K562 (cell line): ENCODE measurements around the gene EHMT2. TPM values are rescaled to one million over a fixed set of nuclear protein-coding genes. Genes with fewer than 3 reads are reported as not detected.
A peak's percentile ranks its signal among the peaks of the same experiment; 100 is the strongest.

ENCODE experiments used
- ARID1B ChIP-seq: fragments of 450-650 bp; IDR thresholded peaks from 2 replicates; pipeline ENCODE4 v1.6.1; 2016; ENCODE audit warnings: antibody characterized with exemption, mild to moderate bottlenecking, inconsistent platforms
- HDAC2 ChIP-seq: fragments of 450-650 bp; IDR thresholded peaks from 2 replicates; pipeline ENCODE4 v1.6.1; 2016; ENCODE audit warnings: mild to moderate bottlenecking
- ZNF12 ChIP-seq: sonication (generic); formaldehyde crosslinking; IDR thresholded peaks from 2 replicates; pipeline ENCODE4 v1.4.0; 2020; ENCODE audit warnings: mild to moderate bottlenecking, missing genetic modification reagents
- ZNF274 ChIP-seq: IDR thresholded peaks from 2 replicates; pipeline ENCODE4 v1.6.1; 2011; ENCODE audit warnings: low read depth, mild to moderate bottlenecking, low read length, moderate library complexity, borderline replicate concordance
- polyA plus RNA-seq, 8 experiments: library from polyadenylated mRNA; depleted of rRNA in 4 of 8; stranded (reverse) in 5 of 8; unstranded in 3 of 8; fragments of >200 nt; fragmentation: Nextera tagmentation in 2 of 8; fragmentation: Illumina TruSeq in 1 of 8; extraction: Ambion mirVana in 2 of 8; extraction: Trizol in 1 of 8; gene quantifications; 2 replicates each; pipeline versions ENCODE4 v1.2.1 to v1.2.3, GENCODE V29; 2011 to 2014; ENCODE audit warnings: inconsistent platforms in 1 of 8, missing spikeins in 1 of 8
- total RNA-seq, 7 experiments: library from RNA; depleted of rRNA in 6 of 7; stranded (reverse); fragments of >200 nt in 6 of 7; fragmentation: Illumina TruSeq in 2 of 7; extraction: Trizol in 2 of 7; gene quantifications; 2 replicates each; pipeline versions ENCODE4 v1.2.1 to v1.2.3, GENCODE V29; 2011 to 2021; ENCODE audit warnings: low replicate concordance in 1 of 7
- TF ChIP-seq, protein P1 (sequence below): fragments of 200-600 bp; sonication (generic); IDR thresholded peaks from one replicate; pipeline ENCODE4 v1.6.1; 2012; ENCODE audit warnings: mild to moderate bottlenecking, low read depth, low read length, inconsistent platforms
- TF ChIP-seq, protein P2 (sequence below), 2 experiments: fragments of 450-650 bp; formaldehyde crosslinking in 1 of 2; IDR thresholded peaks; 2 replicates each; pipeline versions ENCODE4 v1.4.0 to v1.6.1; 2014 to 2020; ENCODE audit warnings: mild to moderate bottlenecking in 2 of 2, borderline replicate concordance in 1 of 2, low read depth in 1 of 2

The EHMT2 gene
- total and polyA plus RNA-seq, 9 of the 15 experiments (the other 6 are each of a cell fraction or from before 2014, with no cell fraction given), result 2.1 to 63.8 (median 38.5) TPM

DNA sequence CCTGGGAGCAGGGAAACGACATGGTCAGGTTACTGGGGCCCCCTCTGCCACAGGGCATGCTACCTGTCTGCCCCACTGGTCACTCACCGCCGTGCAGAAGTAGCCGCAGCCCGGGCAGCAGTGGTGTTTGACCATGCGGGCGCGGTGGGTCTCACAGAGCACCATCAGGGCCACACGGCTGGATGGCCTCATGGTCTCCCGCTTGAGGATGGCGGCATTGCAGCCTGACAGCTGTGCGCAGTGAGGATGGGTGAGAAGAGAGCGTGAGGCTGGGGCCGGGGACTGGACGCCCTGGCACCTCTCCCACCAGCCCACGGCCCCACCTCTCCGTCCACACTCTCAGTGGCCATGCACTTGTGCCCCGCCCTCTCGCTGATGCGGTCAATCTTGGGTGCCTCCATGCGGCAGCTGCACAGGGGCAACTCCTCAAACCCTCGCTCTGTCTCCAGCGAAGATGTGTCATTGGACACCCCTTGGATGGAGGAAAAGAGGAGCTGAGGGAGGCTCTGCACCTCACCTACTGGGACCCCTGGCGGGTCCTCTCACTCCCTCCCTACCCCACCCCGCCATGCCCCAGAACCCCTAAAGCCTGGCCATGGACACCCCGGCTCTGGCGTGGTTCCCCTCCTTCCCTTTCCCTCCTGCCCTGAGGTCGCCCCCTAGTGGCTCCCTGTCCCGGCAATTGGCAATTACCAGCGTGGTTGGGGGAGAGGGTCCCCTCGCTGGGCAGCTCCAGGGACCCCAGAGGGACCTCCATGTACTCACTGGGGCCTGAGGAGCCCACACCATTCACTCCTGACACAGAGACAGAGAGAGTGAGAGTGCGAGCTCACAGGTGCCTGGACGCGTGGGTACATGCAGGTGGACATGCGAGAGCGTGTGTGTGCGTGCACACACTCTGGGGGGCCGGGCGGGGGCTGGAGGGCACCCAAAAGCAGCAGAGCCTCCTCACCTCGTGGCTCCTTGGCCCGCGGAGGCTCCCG is 8.9 kb downstream of the EHMT2 start (continued):
- TF ChIP-seq, protein P1, sequence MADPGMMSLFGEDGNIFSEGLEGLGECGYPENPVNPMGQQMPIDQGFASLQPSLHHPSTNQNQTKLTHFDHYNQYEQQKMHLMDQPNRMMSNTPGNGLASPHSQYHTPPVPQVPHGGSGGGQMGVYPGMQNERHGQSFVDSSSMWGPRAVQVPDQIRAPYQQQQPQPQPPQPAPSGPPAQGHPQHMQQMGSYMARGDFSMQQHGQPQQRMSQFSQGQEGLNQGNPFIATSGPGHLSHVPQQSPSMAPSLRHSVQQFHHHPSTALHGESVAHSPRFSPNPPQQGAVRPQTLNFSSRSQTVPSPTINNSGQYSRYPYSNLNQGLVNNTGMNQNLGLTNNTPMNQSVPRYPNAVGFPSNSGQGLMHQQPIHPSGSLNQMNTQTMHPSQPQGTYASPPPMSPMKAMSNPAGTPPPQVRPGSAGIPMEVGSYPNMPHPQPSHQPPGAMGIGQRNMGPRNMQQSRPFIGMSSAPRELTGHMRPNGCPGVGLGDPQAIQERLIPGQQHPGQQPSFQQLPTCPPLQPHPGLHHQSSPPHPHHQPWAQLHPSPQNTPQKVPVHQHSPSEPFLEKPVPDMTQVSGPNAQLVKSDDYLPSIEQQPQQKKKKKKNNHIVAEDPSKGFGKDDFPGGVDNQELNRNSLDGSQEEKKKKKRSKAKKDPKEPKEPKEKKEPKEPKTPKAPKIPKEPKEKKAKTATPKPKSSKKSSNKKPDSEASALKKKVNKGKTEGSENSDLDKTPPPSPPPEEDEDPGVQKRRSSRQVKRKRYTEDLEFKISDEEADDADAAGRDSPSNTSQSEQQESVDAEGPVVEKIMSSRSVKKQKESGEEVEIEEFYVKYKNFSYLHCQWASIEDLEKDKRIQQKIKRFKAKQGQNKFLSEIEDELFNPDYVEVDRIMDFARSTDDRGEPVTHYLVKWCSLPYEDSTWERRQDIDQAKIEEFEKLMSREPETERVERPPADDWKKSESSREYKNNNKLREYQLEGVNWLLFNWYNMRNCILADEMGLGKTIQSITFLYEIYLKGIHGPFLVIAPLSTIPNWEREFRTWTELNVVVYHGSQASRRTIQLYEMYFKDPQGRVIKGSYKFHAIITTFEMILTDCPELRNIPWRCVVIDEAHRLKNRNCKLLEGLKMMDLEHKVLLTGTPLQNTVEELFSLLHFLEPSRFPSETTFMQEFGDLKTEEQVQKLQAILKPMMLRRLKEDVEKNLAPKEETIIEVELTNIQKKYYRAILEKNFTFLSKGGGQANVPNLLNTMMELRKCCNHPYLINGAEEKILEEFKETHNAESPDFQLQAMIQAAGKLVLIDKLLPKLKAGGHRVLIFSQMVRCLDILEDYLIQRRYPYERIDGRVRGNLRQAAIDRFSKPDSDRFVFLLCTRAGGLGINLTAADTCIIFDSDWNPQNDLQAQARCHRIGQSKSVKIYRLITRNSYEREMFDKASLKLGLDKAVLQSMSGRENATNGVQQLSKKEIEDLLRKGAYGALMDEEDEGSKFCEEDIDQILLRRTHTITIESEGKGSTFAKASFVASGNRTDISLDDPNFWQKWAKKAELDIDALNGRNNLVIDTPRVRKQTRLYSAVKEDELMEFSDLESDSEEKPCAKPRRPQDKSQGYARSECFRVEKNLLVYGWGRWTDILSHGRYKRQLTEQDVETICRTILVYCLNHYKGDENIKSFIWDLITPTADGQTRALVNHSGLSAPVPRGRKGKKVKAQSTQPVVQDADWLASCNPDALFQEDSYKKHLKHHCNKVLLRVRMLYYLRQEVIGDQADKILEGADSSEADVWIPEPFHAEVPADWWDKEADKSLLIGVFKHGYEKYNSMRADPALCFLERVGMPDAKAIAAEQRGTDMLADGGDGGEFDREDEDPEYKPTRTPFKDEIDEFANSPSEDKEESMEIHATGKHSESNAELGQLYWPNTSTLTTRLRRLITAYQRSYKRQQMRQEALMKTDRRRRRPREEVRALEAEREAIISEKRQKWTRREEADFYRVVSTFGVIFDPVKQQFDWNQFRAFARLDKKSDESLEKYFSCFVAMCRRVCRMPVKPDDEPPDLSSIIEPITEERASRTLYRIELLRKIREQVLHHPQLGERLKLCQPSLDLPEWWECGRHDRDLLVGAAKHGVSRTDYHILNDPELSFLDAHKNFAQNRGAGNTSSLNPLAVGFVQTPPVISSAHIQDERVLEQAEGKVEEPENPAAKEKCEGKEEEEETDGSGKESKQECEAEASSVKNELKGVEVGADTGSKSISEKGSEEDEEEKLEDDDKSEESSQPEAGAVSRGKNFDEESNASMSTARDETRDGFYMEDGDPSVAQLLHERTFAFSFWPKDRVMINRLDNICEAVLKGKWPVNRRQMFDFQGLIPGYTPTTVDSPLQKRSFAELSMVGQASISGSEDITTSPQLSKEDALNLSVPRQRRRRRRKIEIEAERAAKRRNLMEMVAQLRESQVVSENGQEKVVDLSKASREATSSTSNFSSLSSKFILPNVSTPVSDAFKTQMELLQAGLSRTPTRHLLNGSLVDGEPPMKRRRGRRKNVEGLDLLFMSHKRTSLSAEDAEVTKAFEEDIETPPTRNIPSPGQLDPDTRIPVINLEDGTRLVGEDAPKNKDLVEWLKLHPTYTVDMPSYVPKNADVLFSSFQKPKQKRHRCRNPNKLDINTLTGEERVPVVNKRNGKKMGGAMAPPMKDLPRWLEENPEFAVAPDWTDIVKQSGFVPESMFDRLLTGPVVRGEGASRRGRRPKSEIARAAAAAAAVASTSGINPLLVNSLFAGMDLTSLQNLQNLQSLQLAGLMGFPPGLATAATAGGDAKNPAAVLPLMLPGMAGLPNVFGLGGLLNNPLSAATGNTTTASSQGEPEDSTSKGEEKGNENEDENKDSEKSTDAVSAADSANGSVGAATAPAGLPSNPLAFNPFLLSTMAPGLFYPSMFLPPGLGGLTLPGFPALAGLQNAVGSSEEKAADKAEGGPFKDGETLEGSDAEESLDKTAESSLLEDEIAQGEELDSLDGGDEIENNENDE, result no peak
- no peak for TF ChIP-seq HDAC2
- TF ChIP-seq, protein P2, sequence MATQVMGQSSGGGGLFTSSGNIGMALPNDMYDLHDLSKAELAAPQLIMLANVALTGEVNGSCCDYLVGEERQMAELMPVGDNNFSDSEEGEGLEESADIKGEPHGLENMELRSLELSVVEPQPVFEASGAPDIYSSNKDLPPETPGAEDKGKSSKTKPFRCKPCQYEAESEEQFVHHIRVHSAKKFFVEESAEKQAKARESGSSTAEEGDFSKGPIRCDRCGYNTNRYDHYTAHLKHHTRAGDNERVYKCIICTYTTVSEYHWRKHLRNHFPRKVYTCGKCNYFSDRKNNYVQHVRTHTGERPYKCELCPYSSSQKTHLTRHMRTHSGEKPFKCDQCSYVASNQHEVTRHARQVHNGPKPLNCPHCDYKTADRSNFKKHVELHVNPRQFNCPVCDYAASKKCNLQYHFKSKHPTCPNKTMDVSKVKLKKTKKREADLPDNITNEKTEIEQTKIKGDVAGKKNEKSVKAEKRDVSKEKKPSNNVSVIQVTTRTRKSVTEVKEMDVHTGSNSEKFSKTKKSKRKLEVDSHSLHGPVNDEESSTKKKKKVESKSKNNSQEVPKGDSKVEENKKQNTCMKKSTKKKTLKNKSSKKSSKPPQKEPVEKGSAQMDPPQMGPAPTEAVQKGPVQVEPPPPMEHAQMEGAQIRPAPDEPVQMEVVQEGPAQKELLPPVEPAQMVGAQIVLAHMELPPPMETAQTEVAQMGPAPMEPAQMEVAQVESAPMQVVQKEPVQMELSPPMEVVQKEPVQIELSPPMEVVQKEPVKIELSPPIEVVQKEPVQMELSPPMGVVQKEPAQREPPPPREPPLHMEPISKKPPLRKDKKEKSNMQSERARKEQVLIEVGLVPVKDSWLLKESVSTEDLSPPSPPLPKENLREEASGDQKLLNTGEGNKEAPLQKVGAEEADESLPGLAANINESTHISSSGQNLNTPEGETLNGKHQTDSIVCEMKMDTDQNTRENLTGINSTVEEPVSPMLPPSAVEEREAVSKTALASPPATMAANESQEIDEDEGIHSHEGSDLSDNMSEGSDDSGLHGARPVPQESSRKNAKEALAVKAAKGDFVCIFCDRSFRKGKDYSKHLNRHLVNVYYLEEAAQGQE (IDR thresholded peaks at IDR 0.05; ENCODE audit: borderline replicate concordance), result peak; percentile 57; the same call in 1 of the 2 replicates
- TF ChIP-seq, protein P2 (CRISPR knock-in tag; IDR thresholded peaks at IDR 0.05; ENCODE audit: low read depth), result no peak
- no peak for TF ChIP-seq ZNF274
- TF ChIP-seq ZNF12 (CRISPR knock-in tag), result no peak
- no peak for TF ChIP-seq ARID1B
